ENCODE measurements around the gene NOS1AP. TPM values are rescaled to one million over a fixed set of nuclear protein-coding genes. Genes with fewer than 3 reads are reported as not detected.

NOS1AP gene
- polyA plus RNA-seq, 1 of the 3 experiments (the other 2 are of a cell fraction) = 0.03 TPM

DNA sequence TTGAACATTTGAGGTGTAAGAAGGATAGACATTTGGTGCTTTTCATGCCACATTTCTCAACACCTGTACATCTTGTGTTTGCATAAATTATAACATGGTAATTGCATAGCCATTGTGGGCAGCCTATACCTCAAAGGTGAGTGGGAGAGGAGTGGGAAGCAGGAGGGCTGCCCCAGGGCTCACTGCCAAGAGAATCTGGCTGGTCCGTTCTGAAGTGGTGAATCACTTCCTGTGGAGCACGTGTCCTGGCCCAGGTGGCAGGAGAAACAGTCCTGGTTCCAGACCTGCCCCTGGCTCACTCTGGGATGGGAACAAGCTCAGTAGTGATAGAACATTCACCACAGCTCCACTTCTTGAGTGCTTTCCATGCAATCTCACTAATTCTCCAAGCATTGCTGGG, 34.2 kb upstream of the NOS1AP start:
- H3K4me3 ChIP-seq (ENCODE audit: low read depth in 2 of 2, low read length in 1 of 2) = no peak overlapping the region
- TF ChIP-seq FOSL2 (IDR thresholded peaks at IDR 0.05; ENCODE audit: borderline replicate concordance, low read depth) (peak; percentile 33; the same call in 1 of the 2 replicates), RAD21 (IDR thresholded peaks at IDR 0.05; ENCODE audit: low read length) (no peak), YY1 (IDR thresholded peaks at IDR 0.05; ENCODE audit: low read depth) (no peak), TCF12 (IDR thresholded peaks at IDR 0.05) (peak; percentile 68), EZH2phosphoT487 (IDR thresholded peaks at IDR 0.05; ENCODE audit: borderline replicate concordance, low read depth) (no peak), JUND (IDR thresholded peaks at IDR 0.05) (peak; percentile 19; the same call in 1 of the 2 replicates), MEF2A (IDR thresholded peaks at IDR 0.05; ENCODE audit: borderline replicate concordance, low read depth) (no peak), RCOR1 (IDR thresholded peaks at IDR 0.05; ENCODE audit: low read length) (no peak), SIN3A (IDR thresholded peaks at IDR 0.05; ENCODE audit: borderline replicate concordance, low read depth, low read length) (no peak), NFIC (IDR thresholded peaks at IDR 0.05; ENCODE audit: borderline replicate concordance) (peak; percentile 71)
- TF ChIP-seq, protein P1, sequence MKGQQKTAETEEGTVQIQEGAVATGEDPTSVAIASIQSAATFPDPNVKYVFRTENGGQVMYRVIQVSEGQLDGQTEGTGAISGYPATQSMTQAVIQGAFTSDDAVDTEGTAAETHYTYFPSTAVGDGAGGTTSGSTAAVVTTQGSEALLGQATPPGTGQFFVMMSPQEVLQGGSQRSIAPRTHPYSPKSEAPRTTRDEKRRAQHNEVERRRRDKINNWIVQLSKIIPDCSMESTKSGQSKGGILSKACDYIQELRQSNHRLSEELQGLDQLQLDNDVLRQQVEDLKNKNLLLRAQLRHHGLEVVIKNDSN (IDR thresholded peaks at IDR 0.05; ENCODE audit: borderline replicate concordance, low read depth) = peak; percentile 53; the same call in 1 of the 2 replicates
- TF ChIP-seq, protein P2, sequence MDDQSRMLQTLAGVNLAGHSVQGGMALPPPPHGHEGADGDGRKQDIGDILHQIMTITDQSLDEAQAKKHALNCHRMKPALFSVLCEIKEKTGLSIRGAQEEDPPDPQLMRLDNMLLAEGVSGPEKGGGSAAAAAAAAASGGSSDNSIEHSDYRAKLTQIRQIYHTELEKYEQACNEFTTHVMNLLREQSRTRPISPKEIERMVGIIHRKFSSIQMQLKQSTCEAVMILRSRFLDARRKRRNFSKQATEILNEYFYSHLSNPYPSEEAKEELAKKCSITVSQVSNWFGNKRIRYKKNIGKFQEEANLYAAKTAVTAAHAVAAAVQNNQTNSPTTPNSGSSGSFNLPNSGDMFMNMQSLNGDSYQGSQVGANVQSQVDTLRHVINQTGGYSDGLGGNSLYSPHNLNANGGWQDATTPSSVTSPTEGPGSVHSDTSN (IDR thresholded peaks at IDR 0.05) = no peak
- no peaks in the 10 kb centered on the region for H4K20me1 ChIP-seq (ENCODE audit: insufficient read depth)
- H3K36me3 ChIP-seq (replicated peaks in 1 of 2; ENCODE audit: control insufficient read depth in 1 of 2, insufficient read depth in 2 of 2, low read length in 1 of 2) = no peaks in the 10 kb centered on the region
- no peaks in the 10 kb centered on the region for H3K27me3 ChIP-seq (ENCODE audit: insufficient read depth)
- H3K27ac ChIP-seq (ENCODE audit: low read depth in 2 of 2, low read length in 1 of 2) = no peak overlapping the region
- H3K4me2 ChIP-seq = no peak overlapping the region
- ChIA-PET POLR2A (no interaction called here), CTCF (interaction anchor here (1.0 to 16.7 kb wide), 8 partner anchors 10 to 252 kb away, joined by 3 to 263 read pairs (median 3); partner anchors contain the start of gene OLFML2B)
- peaks cover 13 to 16% of the 10 kb centered on the region in 2 experiments; a peak in 2 of 4 replicates for H3K4me1 ChIP-seq (ENCODE audit: control insufficient read depth in 1 of 2, insufficient read depth in 2 of 2, low read depth in 1 of 2, low read length in 1 of 2)
- no peaks in the 10 kb centered on the region for H3K79me2 ChIP-seq (ENCODE audit: insufficient read depth)
- H3K9me3 ChIP-seq = no peaks in the 10 kb centered on the region
- 10% methylated on average over 2 of the region's 2 CpGs for WGBS (ENCODE audit: low lambda C conversion rate)
- no peaks in the 10 kb centered on the region for H3K9me2 ChIP-seq
- H3F3A ChIP-seq (replicated peaks; ENCODE audit: insufficient read depth) = no peaks in the 10 kb centered on the region
- no peak overlapping the region for H2AFZ ChIP-seq (ENCODE audit: low read depth)
- no peak overlapping the region for H3K9ac ChIP-seq
- DNase-seq = no peak

DNA sequence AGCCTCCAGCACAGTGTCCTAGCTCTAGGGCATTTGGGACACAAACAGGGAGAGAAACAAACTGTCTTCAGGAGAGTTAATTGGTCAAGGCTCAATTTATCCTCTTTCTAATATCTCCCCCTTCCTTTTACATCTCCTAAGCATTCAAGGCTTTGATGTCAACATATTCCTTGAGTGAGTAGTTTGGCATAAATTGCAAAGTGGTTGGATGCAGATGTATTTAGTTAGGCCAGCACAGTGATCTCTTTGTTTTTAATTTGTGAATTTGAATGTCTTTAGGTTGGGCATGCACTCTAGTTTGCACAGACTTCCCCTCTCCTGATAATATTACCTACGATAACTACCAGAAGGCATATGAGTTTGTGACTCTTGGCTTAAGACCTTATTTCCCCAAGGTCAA, 33.3 kb upstream of the NOS1AP start:
- no peak for TF ChIP-seq SMC3 (IDR thresholded peaks at IDR 0.05; ENCODE audit: low read depth, low read length)
- TF ChIP-seq TCF12 (IDR thresholded peaks at IDR 0.05) = 0 out of 2 replicates have a peak, but pooled peaks have one; percentile 5
- H3F3A ChIP-seq (replicated peaks; ENCODE audit: insufficient read depth) = no peaks in the 10 kb centered on the region
- CTCF ChIA-PET = interaction anchor here (0.8 to 16.7 kb wide), 21 partner anchors 10 to 454 kb away, joined by 3 to 263 read pairs (median 4); partner anchors contain the start of gene OLFML2B
- no peak for DNase-seq
- POLR2A ChIA-PET = interaction anchor here (0.9 kb wide), 1 partner anchor 243 kb away, joined by 4 read pairs; no protein-coding TSS in a partner anchor
- no peaks in the 10 kb centered on the region for H3K79me2 ChIP-seq (ENCODE audit: insufficient read depth)
- H3K4me1 ChIP-seq (ENCODE audit: control insufficient read depth in 1 of 2, insufficient read depth in 2 of 2, low read depth in 1 of 2, low read length in 1 of 2) = peaks cover 13 to 16% of the 10 kb centered on the region in 2 experiments; a peak in 2 of 4 replicates
- WGBS (ENCODE audit: low lambda C conversion rate) = 88% methylated on average over 1 of the region's 1 CpG
- H2AFZ ChIP-seq (ENCODE audit: low read depth) = no peak overlapping the region; the same call in 1 of the 2 replicates
- H3K4me2 ChIP-seq = no peak overlapping the region
- no peaks in the 10 kb centered on the region for H3K9me3 ChIP-seq
- H3K4me3 ChIP-seq (ENCODE audit: low read depth in 2 of 2, low read length in 1 of 2) = no peak overlapping the region
- H3K9ac ChIP-seq = no peak overlapping the region
- H4K20me1 ChIP-seq (ENCODE audit: insufficient read depth) = no peaks in the 10 kb centered on the region
- no peaks in the 10 kb centered on the region for H3K27me3 ChIP-seq (ENCODE audit: insufficient read depth)
- no peak overlapping the region for H3K27ac ChIP-seq (ENCODE audit: low read depth in 2 of 2, low read length in 1 of 2)
- no peaks in the 10 kb centered on the region for H3K36me3 ChIP-seq (replicated peaks in 1 of 2; ENCODE audit: control insufficient read depth in 1 of 2, insufficient read depth in 2 of 2, low read length in 1 of 2)
- H3K9me2 ChIP-seq = no peaks in the 10 kb centered on the region

Data from SK-N-SH (cell line).